GM12873 (cell line): ENCODE data around the gene SRRM2.

Source experiments
- TF ChIP-seq, protein P1 (sequence below): IDR thresholded peaks from 2 replicates; pipeline ENCODE4 v1.5.1; 2012; ENCODE audit warnings: low read depth, mild to moderate bottlenecking, moderate library complexity, low read length, control low read depth; ENCODE audit not compliant: insufficient read depth; ENCODE audit errors: missing control alignments

Gene SRRM2

DNA sequence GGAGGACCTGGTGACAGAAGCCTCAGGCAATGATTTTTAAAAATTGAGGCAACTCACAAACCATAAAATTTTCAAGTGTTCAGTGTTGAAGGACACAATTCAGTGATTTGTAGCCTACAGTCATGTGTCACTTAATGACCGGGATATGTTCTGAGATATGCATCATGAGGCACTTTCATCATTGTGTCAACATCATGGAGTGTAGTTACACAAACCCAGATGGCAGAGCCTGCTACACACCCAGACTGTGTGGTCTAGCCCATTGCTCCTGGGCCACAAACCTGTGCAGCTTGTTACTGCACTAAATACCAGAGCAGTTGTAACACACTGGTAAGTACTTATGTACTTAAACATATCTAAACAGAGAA lies 47.4 kb downstream of the SRRM2 start:
- TF ChIP-seq, protein P1, sequence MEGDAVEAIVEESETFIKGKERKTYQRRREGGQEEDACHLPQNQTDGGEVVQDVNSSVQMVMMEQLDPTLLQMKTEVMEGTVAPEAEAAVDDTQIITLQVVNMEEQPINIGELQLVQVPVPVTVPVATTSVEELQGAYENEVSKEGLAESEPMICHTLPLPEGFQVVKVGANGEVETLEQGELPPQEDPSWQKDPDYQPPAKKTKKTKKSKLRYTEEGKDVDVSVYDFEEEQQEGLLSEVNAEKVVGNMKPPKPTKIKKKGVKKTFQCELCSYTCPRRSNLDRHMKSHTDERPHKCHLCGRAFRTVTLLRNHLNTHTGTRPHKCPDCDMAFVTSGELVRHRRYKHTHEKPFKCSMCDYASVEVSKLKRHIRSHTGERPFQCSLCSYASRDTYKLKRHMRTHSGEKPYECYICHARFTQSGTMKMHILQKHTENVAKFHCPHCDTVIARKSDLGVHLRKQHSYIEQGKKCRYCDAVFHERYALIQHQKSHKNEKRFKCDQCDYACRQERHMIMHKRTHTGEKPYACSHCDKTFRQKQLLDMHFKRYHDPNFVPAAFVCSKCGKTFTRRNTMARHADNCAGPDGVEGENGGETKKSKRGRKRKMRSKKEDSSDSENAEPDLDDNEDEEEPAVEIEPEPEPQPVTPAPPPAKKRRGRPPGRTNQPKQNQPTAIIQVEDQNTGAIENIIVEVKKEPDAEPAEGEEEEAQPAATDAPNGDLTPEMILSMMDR: no peak

DNA sequence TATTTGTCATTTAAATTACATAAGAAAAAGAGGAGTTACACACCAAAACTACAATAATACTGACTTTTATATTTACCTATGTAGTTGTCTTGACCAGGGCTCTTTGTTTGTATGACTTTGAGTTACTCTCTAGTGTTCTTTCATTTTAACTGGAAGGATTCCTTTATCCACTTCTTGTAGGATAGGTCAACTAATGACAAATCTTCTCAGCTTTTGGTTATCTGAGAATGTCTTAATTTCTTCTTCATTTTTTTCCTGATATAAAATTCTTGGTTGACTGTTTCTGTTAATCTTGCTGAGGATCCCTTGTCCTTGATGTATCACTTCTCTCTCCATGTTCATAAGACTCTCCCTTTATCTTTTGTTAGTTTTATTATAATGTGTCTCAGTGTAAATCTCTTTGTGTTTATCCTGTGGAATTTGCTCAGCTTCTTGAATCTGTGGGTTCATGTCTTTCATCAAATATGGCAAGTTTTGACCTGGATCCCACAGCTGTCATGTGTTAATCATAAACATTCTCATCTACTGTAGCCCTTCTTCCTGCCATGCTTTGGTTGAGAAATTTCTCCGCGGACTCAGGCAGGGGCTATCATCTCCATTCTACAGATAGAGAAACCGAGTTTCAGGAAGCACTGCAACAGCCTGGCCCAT lies 51.2 kb downstream of the SRRM2 start:
- TF ChIP-seq, protein P1: no peak

DNA sequence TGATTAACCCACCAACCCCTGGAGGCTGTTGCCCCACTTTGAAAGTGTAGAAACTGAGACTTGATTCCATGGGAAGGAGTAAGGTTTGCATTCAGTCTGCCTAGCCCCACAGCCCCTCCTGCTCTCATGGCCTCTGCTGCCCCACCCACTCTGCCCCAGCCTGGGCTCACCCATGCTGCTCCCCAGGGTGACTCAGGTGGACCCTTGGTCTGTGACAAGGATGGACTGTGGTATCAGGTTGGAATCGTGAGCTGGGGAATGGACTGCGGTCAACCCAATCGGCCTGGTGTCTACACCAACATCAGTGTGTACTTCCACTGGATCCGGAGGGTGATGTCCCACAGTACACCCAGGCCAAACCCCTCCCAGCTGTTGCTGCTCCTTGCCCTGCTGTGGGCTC lies 52.3 kb downstream of the SRRM2 start:
- TF ChIP-seq, protein P1: no peak

DNA sequence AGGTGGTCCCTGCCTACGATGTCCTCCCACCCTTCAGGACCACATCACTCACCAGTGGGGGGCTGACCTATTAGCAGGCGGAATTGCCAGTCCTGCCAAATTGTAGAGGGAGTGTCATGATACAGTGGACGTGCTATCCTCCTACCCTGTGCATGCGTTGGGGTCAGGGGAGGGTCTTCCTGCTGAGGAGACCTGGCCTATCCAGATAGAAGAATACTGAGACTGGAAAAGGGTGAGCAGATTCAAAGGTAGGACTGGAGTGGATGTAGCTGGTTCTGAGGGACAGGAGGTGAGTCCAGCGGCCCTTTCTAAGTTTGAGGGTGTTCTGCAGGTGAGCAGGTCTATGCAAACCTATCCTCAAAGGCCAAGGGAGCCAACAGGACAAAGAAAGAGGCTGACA lies 53.8 kb downstream of the SRRM2 start:
- TF ChIP-seq, protein P1: no peak

DNA sequence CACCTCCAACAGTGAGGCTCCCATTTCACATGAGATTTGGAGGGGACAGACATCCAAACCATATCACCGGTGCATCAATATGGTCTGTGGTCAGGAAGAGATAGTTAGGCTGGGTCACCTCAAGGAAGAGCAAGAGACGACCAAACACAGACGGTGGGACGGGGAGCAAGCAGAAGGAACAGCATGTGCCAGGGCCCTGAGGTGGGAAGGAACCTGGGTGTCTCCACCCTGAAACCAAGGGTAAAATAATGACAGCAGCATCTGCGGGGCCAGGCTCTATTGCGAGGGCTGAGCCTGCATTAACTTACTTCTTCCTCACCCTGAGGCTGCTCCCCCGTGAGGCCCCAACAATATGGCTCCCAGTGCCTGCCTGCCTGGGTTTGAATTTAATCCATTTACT lies 55.7 kb downstream of the SRRM2 start:
- TF ChIP-seq, protein P1: no peak

DNA sequence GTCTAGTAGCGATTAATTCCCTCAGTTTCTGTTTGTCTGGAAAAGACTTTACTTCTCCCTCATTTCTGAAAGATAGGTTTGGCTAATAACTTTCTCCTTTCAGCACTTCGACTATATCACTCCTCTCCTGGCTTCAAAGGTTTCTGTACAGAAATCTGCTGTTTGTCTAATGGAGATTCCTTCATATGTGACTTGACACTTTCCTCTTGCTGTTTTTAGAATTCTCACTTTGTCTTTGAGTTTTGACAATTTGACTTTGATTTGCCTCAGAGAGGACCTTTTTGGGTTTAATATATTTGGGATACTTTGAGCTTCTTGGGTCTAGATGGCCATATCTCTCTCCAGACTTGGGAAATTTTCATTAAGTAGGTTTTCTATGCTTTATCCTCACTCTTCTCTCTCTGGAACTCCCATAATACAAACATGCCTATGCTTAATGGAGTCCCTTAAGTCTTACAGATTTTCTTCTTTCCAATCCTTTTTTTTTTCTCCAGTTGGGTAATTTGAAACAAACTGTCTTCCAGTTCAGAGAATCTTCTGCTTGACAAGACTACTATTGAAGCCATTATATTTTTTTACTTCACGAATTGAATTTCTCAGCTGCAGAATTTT lies 56.8 kb downstream of the SRRM2 start:
- TF ChIP-seq, protein P1: no peak

DNA sequence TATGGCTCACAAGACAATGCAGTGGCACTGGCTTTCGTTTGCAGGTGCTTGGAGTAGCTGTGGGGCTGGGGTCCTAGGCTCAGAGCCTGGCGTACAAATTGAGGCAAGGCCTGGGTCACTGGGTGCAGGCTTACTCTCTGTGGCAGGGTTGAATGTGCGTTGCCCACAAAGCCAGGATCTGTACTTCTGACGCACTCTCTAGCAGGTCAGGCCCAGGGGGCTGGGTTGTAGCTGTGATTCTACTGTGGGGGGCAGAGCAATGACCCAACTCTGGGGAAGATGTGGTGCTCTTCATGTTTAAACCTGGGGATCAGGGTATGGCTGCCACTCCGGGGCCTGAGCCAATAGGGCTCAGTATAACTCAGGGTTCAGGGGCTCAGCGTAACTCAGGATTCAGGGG lies 58.2 kb downstream of the SRRM2 start:
- TF ChIP-seq, protein P1: no peak
